Activated CD4-positive, alpha-beta T cell treated with anti-CD3 and anti-CD28 coated beads, Interleukin-2, amount 50 U/mL, for 1 hour (primary cell): Measurements from ENCODE around the gene MESP2.
A peak's percentile ranks its signal among the peaks of the same experiment; 100 is the strongest.

Experiments
- DNase-seq: peaks from one replicate; pipeline ENCODE4 v3.0.0-alpha.2; 2020

The MESP2 gene

GRCh38 chr15:89776274-89777072 is at the start of gene MESP2:
Gene MESP2, plus strand, starts transcription at chr15:89776332. Its CDS starts 26 bp downstream, at chr15:89776358.
- peak; percentile 39 for DNase-seq

- no peak for DNase-seq
Measured at GRCh38 chr15:89728254-89728653, 47.9 kb upstream of the MESP2 start.

GRCh38 chr15:89731275-89731674 is 44.9 kb upstream of the MESP2 start:
- DNase-seq, result no peak

- DNase-seq, result no peak
Measured at GRCh38 chr15:89732451-89733172, 43.5 kb upstream of the MESP2 start.

GRCh38 chr15:89735773-89736172 is 40.4 kb upstream of the MESP2 start:
- DNase-seq, result no peak

- DNase-seq, result peak; percentile 35
Measured at GRCh38 chr15:89740137-89740536, 36.0 kb upstream of the MESP2 start.

GRCh38 chr15:89743011-89743410 is 33.1 kb upstream of the MESP2 start:
- no peak for DNase-seq

GRCh38 chr15:89743594-89743993 is 32.5 kb upstream of the MESP2 start:
- no peak for DNase-seq

GRCh38 chr15:89745131-89745530 is 31.0 kb upstream of the MESP2 start:
- no peak for DNase-seq

- no peak for DNase-seq
Measured at GRCh38 chr15:89745768-89746167, 30.4 kb upstream of the MESP2 start.

- DNase-seq, result no peak
Measured at GRCh38 chr15:89746386-89746780, 29.7 kb upstream of the MESP2 start.

GRCh38 chr15:89747708-89748682 is 28.1 kb upstream of the MESP2 start:
- no peak for DNase-seq

- no peak for DNase-seq
Measured at GRCh38 chr15:89749054-89749453, 27.1 kb upstream of the MESP2 start.

GRCh38 chr15:89749526-89749925 is 26.6 kb upstream of the MESP2 start:
- DNase-seq, result no peak

GRCh38 chr15:89749951-89750559 is 26.1 kb upstream of the MESP2 start:
- DNase-seq, result no peak

GRCh38 chr15:89750560-89751542 is 25.3 kb upstream of the MESP2 start, which contains the start of gene MESP1:
Gene MESP1, minus strand, starts transcription at chr15:89751249. Its CDS starts 18 bp downstream, at chr15:89751231.
- DNase-seq, result peak; percentile 84

- no peak for DNase-seq
Measured at GRCh38 chr15:89751748-89752147, 24.4 kb upstream of the MESP2 start.

GRCh38 chr15:89753855-89754254 is 22.3 kb upstream of the MESP2 start:
- no peak for DNase-seq

GRCh38 chr15:89754361-89755154 is 21.6 kb upstream of the MESP2 start:
- no peak for DNase-seq

- no peak for DNase-seq
Measured at GRCh38 chr15:89755701-89756100, 20.4 kb upstream of the MESP2 start.
